ENCODE data around the gene SLC51B. TPM values are rescaled to one million over a fixed set of nuclear protein-coding genes. Genes with fewer than 3 reads are reported as not detected.
"Not testable (repeated sequence)": the region's sequence is repeated elsewhere in the genome, so short reads cannot be mapped to it uniquely, and the experiment has no call there.

Gene SLC51B
- polyA plus RNA-seq, 1 of the 3 experiments (the other 2 are of a cell fraction): not detected

GRCh38 chr15:65072617-65073016 lies 27.4 kb downstream of the SLC51B start:
- no peak for TF ChIP-seq IRF3 (IDR thresholded peaks at IDR 0.05; ENCODE audit: low read depth, low read length)
- TF ChIP-seq, protein P1, sequence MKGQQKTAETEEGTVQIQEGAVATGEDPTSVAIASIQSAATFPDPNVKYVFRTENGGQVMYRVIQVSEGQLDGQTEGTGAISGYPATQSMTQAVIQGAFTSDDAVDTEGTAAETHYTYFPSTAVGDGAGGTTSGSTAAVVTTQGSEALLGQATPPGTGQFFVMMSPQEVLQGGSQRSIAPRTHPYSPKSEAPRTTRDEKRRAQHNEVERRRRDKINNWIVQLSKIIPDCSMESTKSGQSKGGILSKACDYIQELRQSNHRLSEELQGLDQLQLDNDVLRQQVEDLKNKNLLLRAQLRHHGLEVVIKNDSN (IDR thresholded peaks at IDR 0.05; ENCODE audit: borderline replicate concordance, low read depth): no peak
- no peak for TF ChIP-seq POLR2AphosphoS5 (IDR thresholded peaks at IDR 0.05; ENCODE audit: low read depth, low read length)
- TF ChIP-seq EP300 (IDR thresholded peaks at IDR 0.05; ENCODE audit: borderline replicate concordance in 1 of 2, low read depth in 1 of 2, low read length in 1 of 2): no peak
- TF ChIP-seq MXI1 (IDR thresholded peaks at IDR 0.05; ENCODE audit: low read depth, low read length): no peak
- no peak for TF ChIP-seq PBX3 (IDR thresholded peaks at IDR 0.05)
- TF ChIP-seq SMC3 (IDR thresholded peaks at IDR 0.05; ENCODE audit: low read depth, low read length): no peak
- no peak for TF ChIP-seq FOXM1 (IDR thresholded peaks at IDR 0.05; ENCODE audit: low read depth)
- TF ChIP-seq FOXJ3 (CRISPR knock-in tag; IDR thresholded peaks at IDR 0.05): no peak
- TF ChIP-seq USF2 (IDR thresholded peaks at IDR 0.05; ENCODE audit: borderline replicate concordance, low read depth, low read length): no peak
- no peak for TF ChIP-seq RCOR1 (IDR thresholded peaks at IDR 0.05; ENCODE audit: low read length)
- TF ChIP-seq GATA2 (CRISPR knock-in tag; IDR thresholded peaks at IDR 0.05): no peak
- no peak for TF ChIP-seq TEAD4 (IDR thresholded peaks at IDR 0.05; ENCODE audit: borderline replicate concordance, insufficient read depth)
- TF ChIP-seq MAX (IDR thresholded peaks at IDR 0.05; ENCODE audit: low read depth): no peak
- TF ChIP-seq RFX5 (IDR thresholded peaks at IDR 0.05; ENCODE audit: low read length): no peak
- TF ChIP-seq MEF2A (IDR thresholded peaks at IDR 0.05; ENCODE audit: borderline replicate concordance, low read depth): no peak
- TF ChIP-seq FOSL2 (IDR thresholded peaks at IDR 0.05; ENCODE audit: borderline replicate concordance, low read depth): no peak
- POLR2A ChIA-PET: no interaction called here

GRCh38 chr15:65074946-65075345 lies 29.8 kb downstream of the SLC51B start:
- H3K9me3 ChIP-seq; H3K27ac ChIP-seq (ENCODE audit: low read depth in 2 of 2, low read length in 1 of 2); H3K79me2 ChIP-seq (ENCODE audit: insufficient read depth); H3K4me3 ChIP-seq (ENCODE audit: low read depth in 2 of 2, low read length in 1 of 2); H3F3A ChIP-seq (replicated peaks; ENCODE audit: insufficient read depth); H3K9me2 ChIP-seq; H3K9ac ChIP-seq; POLR2A ChIA-PET; H4K20me1 ChIP-seq (ENCODE audit: insufficient read depth); H3K27me3 ChIP-seq (ENCODE audit: insufficient read depth); DNase-seq; H2AFZ ChIP-seq (ENCODE audit: low read depth); H3K4me2 ChIP-seq; H3K36me3 ChIP-seq (replicated peaks in 1 of 2; ENCODE audit: control insufficient read depth in 1 of 2, insufficient read depth in 2 of 2, low read length in 1 of 2): not testable (repeated sequence)
- H3K4me1 ChIP-seq (ENCODE audit: control insufficient read depth in 1 of 2, insufficient read depth in 2 of 2, low read depth in 1 of 2, low read length in 1 of 2): peaks cover 0 to 12% of the 10 kb centered on the region in 2 experiments; a peak in 1 of 4 replicates
- WGBS (ENCODE audit: low lambda C conversion rate): no CpG with 5 or more reads among the region's 22 CpGs
- CTCF ChIA-PET: interaction anchor here (1.1 to 2.0 kb wide), 2 partner anchors 21 to 26 kb away, joined by 6 to 7 read pairs; no protein-coding TSS in a partner anchor

More at GRCh38 chr15:65072617-65073016, 27.4 kb downstream of the SLC51B start:
- CTCF ChIA-PET: interaction anchor here (1.3 to 3.3 kb wide), 3 partner anchors 18 to 39 kb away, joined by 7 to 16 read pairs (median 7); no protein-coding TSS in a partner anchor
- no peak overlapping the region for H3K9ac ChIP-seq
- H3K36me3 ChIP-seq (replicated peaks in 1 of 2; ENCODE audit: control insufficient read depth in 1 of 2, insufficient read depth in 2 of 2, low read length in 1 of 2): no peaks in the 10 kb centered on the region
- H3K4me1 ChIP-seq (ENCODE audit: control insufficient read depth in 1 of 2, insufficient read depth in 2 of 2, low read depth in 1 of 2, low read length in 1 of 2): peaks cover 0 to 12% of the 10 kb centered on the region in 2 experiments; a peak in 1 of 4 replicates
- H3K27me3 ChIP-seq (ENCODE audit: insufficient read depth): no peaks in the 10 kb centered on the region
- H3K9me2 ChIP-seq: no peaks in the 10 kb centered on the region
- no peak for DNase-seq
- WGBS (ENCODE audit: low lambda C conversion rate): 91% methylated on average over 3 of the region's 3 CpGs
- no peak overlapping the region for H2AFZ ChIP-seq (ENCODE audit: low read depth)
- no peaks in the 10 kb centered on the region for H3K9me3 ChIP-seq
- H3K27ac ChIP-seq (ENCODE audit: low read depth in 2 of 2, low read length in 1 of 2): no peak overlapping the region
- no peaks in the 10 kb centered on the region for H3F3A ChIP-seq (replicated peaks; ENCODE audit: insufficient read depth)
- H3K4me3 ChIP-seq (ENCODE audit: low read depth in 2 of 2, low read length in 1 of 2): no peak overlapping the region
- H4K20me1 ChIP-seq (ENCODE audit: insufficient read depth): no peaks in the 10 kb centered on the region
- H3K79me2 ChIP-seq (ENCODE audit: insufficient read depth): no peaks in the 10 kb centered on the region
- no peak overlapping the region for H3K4me2 ChIP-seq

- WGBS (ENCODE audit: low lambda C conversion rate): 80% methylated on average over 10 of the region's 12 CpGs
- H3K4me1 ChIP-seq (ENCODE audit: control insufficient read depth in 1 of 2, insufficient read depth in 2 of 2, low read depth in 1 of 2, low read length in 1 of 2): peaks cover 0 to 12% of the 10 kb centered on the region in 2 experiments; a peak in 1 of 4 replicates
- CTCF ChIA-PET: interaction anchor here (0.7 to 4.6 kb wide), 5 partner anchors 12 to 42 kb away, joined by 3 to 39 read pairs (median 10); no protein-coding TSS in a partner anchor
- H4K20me1 ChIP-seq (ENCODE audit: insufficient read depth); H3K79me2 ChIP-seq (ENCODE audit: insufficient read depth); H3K27ac ChIP-seq (ENCODE audit: low read depth in 2 of 2, low read length in 1 of 2); H3K9me3 ChIP-seq; H3K4me2 ChIP-seq; POLR2A ChIA-PET; H3K4me3 ChIP-seq (ENCODE audit: low read depth in 2 of 2, low read length in 1 of 2); H3K9me2 ChIP-seq; H3K9ac ChIP-seq; H3F3A ChIP-seq (replicated peaks; ENCODE audit: insufficient read depth); H3K27me3 ChIP-seq (ENCODE audit: insufficient read depth); H2AFZ ChIP-seq (ENCODE audit: low read depth); DNase-seq; H3K36me3 ChIP-seq (replicated peaks in 1 of 2; ENCODE audit: control insufficient read depth in 1 of 2, insufficient read depth in 2 of 2, low read length in 1 of 2): not testable (repeated sequence)
Observed at GRCh38 chr15:65075607-65076395, 30.6 kb downstream of the SLC51B start.

All from SK-N-SH (cell line).